ENCODE data around the gene PURA. TPM values are rescaled to one million over a fixed set of nuclear protein-coding genes. Genes with fewer than 3 reads are reported as not detected.
A peak's percentile ranks its signal among the peaks of the same experiment; 100 is the strongest.

Gene PURA
- total and polyA plus RNA-seq, 2 donors from 2014 or later, result 4.7 to 31.6 TPM

DNA sequence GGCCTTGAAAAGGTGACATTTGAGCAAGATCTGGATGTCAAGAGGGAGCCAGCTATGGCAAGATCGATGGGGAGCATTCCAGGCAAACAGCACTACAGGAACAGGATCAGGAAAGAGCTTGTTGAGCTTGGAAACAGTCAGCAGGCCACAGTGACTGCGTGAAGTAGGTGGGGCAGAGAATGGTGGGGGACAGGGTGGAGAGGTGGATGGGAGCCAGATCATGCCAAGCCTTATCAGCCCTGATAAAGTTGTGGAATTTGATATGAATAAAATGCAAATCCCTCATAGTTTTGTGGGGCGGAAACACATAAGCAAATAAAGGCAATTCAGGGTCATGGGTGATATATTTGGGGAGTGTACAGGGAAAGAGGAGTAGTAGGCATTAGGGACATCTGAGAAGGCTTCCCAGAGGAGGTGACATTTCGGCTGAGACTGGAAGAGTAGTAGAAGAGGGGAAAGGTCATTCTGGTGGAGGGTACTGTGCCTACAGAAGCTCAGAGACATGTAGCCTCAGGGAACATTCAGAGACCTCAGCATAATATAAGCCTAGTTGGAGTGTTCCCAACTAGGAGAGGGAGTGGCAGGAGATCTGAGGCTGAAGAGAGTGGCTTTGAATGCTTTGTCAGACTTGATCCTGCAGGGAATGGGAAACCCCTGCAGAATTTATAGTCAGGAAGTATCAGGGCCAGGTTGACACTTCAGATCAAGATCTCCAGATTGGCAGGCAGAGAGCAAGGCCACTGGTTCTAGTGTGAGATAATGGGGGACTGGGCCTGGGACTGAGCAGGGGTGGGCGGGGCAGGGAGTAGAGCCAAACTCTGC lies 51.4 kb downstream of the PURA start:
- peaks cover 0 to 8% (median 0%) of the 10 kb centered on the region in 3 donors for H3K4me1 ChIP-seq (ENCODE audit: control insufficient read depth in 2 of 3, insufficient read depth in 2 of 3, low read depth in 1 of 3, low read length in 3 of 3)
- TF ChIP-seq, protein P1, sequence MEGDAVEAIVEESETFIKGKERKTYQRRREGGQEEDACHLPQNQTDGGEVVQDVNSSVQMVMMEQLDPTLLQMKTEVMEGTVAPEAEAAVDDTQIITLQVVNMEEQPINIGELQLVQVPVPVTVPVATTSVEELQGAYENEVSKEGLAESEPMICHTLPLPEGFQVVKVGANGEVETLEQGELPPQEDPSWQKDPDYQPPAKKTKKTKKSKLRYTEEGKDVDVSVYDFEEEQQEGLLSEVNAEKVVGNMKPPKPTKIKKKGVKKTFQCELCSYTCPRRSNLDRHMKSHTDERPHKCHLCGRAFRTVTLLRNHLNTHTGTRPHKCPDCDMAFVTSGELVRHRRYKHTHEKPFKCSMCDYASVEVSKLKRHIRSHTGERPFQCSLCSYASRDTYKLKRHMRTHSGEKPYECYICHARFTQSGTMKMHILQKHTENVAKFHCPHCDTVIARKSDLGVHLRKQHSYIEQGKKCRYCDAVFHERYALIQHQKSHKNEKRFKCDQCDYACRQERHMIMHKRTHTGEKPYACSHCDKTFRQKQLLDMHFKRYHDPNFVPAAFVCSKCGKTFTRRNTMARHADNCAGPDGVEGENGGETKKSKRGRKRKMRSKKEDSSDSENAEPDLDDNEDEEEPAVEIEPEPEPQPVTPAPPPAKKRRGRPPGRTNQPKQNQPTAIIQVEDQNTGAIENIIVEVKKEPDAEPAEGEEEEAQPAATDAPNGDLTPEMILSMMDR (IDR thresholded peaks at IDR 0.05; ENCODE audit: borderline replicate concordance, extremely low read depth, insufficient read depth), result no peak
- DNase-seq, result no peak
- no peaks in the 10 kb centered on the region for H3K27me3 ChIP-seq (ENCODE audit: control insufficient read depth, insufficient read depth, low read length)
- no peak overlapping the region for H3K4me3 ChIP-seq (ENCODE audit: low read length in 3 of 3)
- peak overlapping the region in 1 of 2 donors; percentile 20 for H3K27ac ChIP-seq (ENCODE audit: low read depth in 2 of 2, low read length in 2 of 2)
- H3K36me3 ChIP-seq (ENCODE audit: control insufficient read depth in 2 of 3, insufficient read depth in 3 of 3, low read length in 3 of 3), result no peaks in the 10 kb centered on the region
- no peak for FAIRE-seq
- no peak overlapping the region for H3K9ac ChIP-seq (ENCODE audit: low read length in 3 of 3)
- intact Hi-C loops (cut with DNase I), result no loop called here
- H3K9me3 ChIP-seq (ENCODE audit: control insufficient read depth in 2 of 3, insufficient read depth in 1 of 3, low read length in 3 of 3), result no peaks in the 10 kb centered on the region

DNA sequence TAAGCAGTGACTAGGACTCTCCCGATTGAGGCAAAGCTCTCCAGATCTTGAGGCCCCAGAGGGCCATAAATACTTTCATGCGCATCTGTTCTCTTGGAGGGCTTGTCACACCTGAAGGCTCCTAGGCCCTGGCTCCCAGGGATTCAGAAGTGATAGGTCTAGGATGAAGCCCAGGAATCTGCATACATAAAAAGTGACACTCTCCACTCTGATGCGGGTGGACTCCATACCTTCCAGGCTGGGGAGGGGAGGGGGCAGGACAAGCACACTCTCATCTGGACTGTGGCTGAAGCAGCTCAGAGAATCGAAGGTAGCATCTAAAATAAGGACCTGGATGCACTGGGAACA lies 52.0 kb downstream of the PURA start:
- no peaks in the 10 kb centered on the region for H3K27me3 ChIP-seq (ENCODE audit: control insufficient read depth, insufficient read depth, low read length)
- H3K27ac ChIP-seq (ENCODE audit: low read depth in 2 of 2, low read length in 2 of 2), result no peak overlapping the region
- H3K9me3 ChIP-seq (ENCODE audit: control insufficient read depth in 2 of 3, insufficient read depth in 1 of 3, low read length in 3 of 3), result no peaks in the 10 kb centered on the region
- FAIRE-seq (no peak), DNase-seq (no peak)
- TF ChIP-seq, protein P1 (IDR thresholded peaks at IDR 0.05; ENCODE audit: borderline replicate concordance, extremely low read depth, insufficient read depth), result no peak
- H3K36me3 ChIP-seq (ENCODE audit: control insufficient read depth in 2 of 3, insufficient read depth in 3 of 3, low read length in 3 of 3), result no peaks in the 10 kb centered on the region
- no peak overlapping the region for H3K4me3 ChIP-seq (ENCODE audit: low read length in 3 of 3)
- peaks cover 0 to 8% (median 0%) of the 10 kb centered on the region in 3 donors for H3K4me1 ChIP-seq (ENCODE audit: control insufficient read depth in 2 of 3, insufficient read depth in 2 of 3, low read depth in 1 of 3, low read length in 3 of 3)
- no peak overlapping the region for H3K9ac ChIP-seq (ENCODE audit: low read length in 3 of 3)
- intact Hi-C loops (cut with DNase I), result no loop called here

DNA sequence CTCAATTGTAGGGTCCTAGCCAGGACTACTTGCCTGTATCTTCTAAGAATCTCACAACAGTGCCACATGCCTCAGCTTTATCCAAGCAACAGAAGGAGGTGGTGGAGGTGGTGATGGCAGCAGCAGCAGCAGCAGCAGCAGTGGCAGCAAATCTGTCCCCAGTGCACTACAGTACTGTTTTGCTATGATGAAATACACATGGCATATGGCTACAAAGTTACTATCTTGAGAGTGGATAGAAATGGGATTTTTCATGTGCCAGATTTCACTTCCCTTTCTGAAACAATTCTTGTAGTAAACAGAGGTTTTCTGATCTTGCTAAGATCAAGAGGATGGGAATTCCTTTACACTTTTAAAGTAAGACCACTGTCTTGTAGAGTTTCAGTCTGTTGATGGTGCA lies 53.0 kb downstream of the PURA start:
- FAIRE-seq (no peak), DNase-seq (no peak)
- H3K36me3 ChIP-seq (ENCODE audit: control insufficient read depth in 2 of 3, insufficient read depth in 3 of 3, low read length in 3 of 3), result no peaks in the 10 kb centered on the region
- H3K9ac ChIP-seq (ENCODE audit: low read length in 3 of 3), result no peak overlapping the region
- no peak overlapping the region for H3K27ac ChIP-seq (ENCODE audit: low read depth in 2 of 2, low read length in 2 of 2)
- H3K27me3 ChIP-seq (ENCODE audit: control insufficient read depth, insufficient read depth, low read length), result no peaks in the 10 kb centered on the region
- TF ChIP-seq, protein P1 (IDR thresholded peaks at IDR 0.05; ENCODE audit: borderline replicate concordance, extremely low read depth, insufficient read depth), result no peak
- intact Hi-C loops (cut with DNase I), result no loop called here
- H3K9me3 ChIP-seq (ENCODE audit: control insufficient read depth in 2 of 3, insufficient read depth in 1 of 3, low read length in 3 of 3), result no peaks in the 10 kb centered on the region
- H3K4me3 ChIP-seq (ENCODE audit: low read length in 3 of 3), result no peak overlapping the region
- peaks cover 0 to 8% (median 0%) of the 10 kb centered on the region in 3 donors for H3K4me1 ChIP-seq (ENCODE audit: control insufficient read depth in 2 of 3, insufficient read depth in 2 of 3, low read depth in 1 of 3, low read length in 3 of 3)

Measured in kidney (tissue), 14 donors.